ENCODE measurements around the gene TBATA.

TBATA gene

GRCh38 chr10:70753841-70754621, 31.1 kb downstream of the TBATA start:
- H3K36me3 ChIP-seq (ENCODE audit: control insufficient read depth in 2 of 2, insufficient read depth in 1 of 2, low read length in 2 of 2), result no peaks in the 10 kb centered on the region
- H3K4me1 ChIP-seq (ENCODE audit: control insufficient read depth, insufficient read depth, low read length), result no peaks in the 10 kb centered on the region
- TF ChIP-seq ZSCAN30 (tag by site-specific recombination; IDR thresholded peaks at IDR 0.05) (no peak), ZNF211 (tag by site-specific recombination; IDR thresholded peaks at IDR 0.05; ENCODE audit: low read depth) (no peak), KLF8 (tag by site-specific recombination; IDR thresholded peaks at IDR 0.05) (no peak), BCL6B (tag by site-specific recombination; IDR thresholded peaks at IDR 0.05) (no peak), ZIC2 (tag by site-specific recombination; IDR thresholded peaks at IDR 0.05) (no peak), ZNF792 (tag by site-specific recombination; IDR thresholded peaks at IDR 0.05) (no peak), ZNF311 (tag by site-specific recombination; IDR thresholded peaks at IDR 0.05; ENCODE audit: borderline replicate concordance) (no peak), ZNF48 (tag by site-specific recombination; IDR thresholded peaks at IDR 0.05) (no peak), ZBTB10 (tag by site-specific recombination; IDR thresholded peaks at IDR 0.05) (no peak), ZNF561 (tag by site-specific recombination; IDR thresholded peaks at IDR 0.05; ENCODE audit: borderline replicate concordance) (no peak), ZNF266 (tag by site-specific recombination; IDR thresholded peaks at IDR 0.05; ENCODE audit: low read depth) (no peak), ZNF280D (tag by site-specific recombination; IDR thresholded peaks at IDR 0.05) (no peak), ZNF670 (tag by site-specific recombination; IDR thresholded peaks at IDR 0.05; ENCODE audit: low read depth) (no peak), ZNF776 (tag by site-specific recombination; IDR thresholded peaks at IDR 0.05; ENCODE audit: borderline replicate concordance) (no peak), ZNF416 (tag by site-specific recombination; IDR thresholded peaks at IDR 0.05) (no peak), ZNF610 (tag by site-specific recombination; IDR thresholded peaks at IDR 0.05; ENCODE audit: borderline replicate concordance) (no peak), ZNF701 (tag by site-specific recombination; IDR thresholded peaks at IDR 0.05) (no peak)
- H3K4me3 ChIP-seq (ENCODE audit: low read depth, low read length), result no peak overlapping the region
- no peak overlapping the region for H3K27ac ChIP-seq (ENCODE audit: extremely low read depth, low read depth, low read length)
- POLR2A ChIA-PET, result interaction anchor here (0.5 kb wide), 1 partner anchor 205 kb away, joined by 7 read pairs; no protein-coding TSS in a partner anchor
- CTCF ChIA-PET, result interaction anchor here (0.6 to 1.7 kb wide), 2 partner anchors 188 to 203 kb away, joined by 3 to 12 read pairs; no protein-coding TSS in a partner anchor
- no peaks in the 10 kb centered on the region for H3K9me3 ChIP-seq (ENCODE audit: control insufficient read depth, insufficient read depth, low read depth, low read length)
